HEK293 (cell line): ENCODE results near the gene ITGA2B.

ENCODE experiments used
- BCL11A ChIP-seq: fragments of 450-650 bp; formaldehyde crosslinking; IDR thresholded peaks from 2 replicates; pipeline ENCODE4 v1.5.1; 2016; ENCODE audit warnings: low read depth, missing biosample characterization, missing genetic modification characterization
- REST ChIP-seq: fragments of 450-650 bp; formaldehyde crosslinking; IDR thresholded peaks from 2 replicates; pipeline ENCODE4 v1.5.1; 2016; ENCODE audit warnings: missing biosample characterization, missing genetic modification characterization
- SP2 ChIP-seq: fragments of 450-650 bp; formaldehyde crosslinking; IDR thresholded peaks from 2 replicates; pipeline ENCODE4 v1.5.1; 2016; ENCODE audit warnings: missing biosample characterization, missing genetic modification characterization
- YY1 ChIP-seq: fragments of 450-650 bp; formaldehyde crosslinking; IDR thresholded peaks from 2 replicates; pipeline ENCODE4 v1.5.1; 2018; ENCODE audit warnings: missing biosample characterization, missing genetic modification characterization
- ZBTB20 ChIP-seq: fragments of 450-650 bp; formaldehyde crosslinking; IDR thresholded peaks from 2 replicates; pipeline ENCODE4 v1.5.1; 2016; ENCODE audit warnings: missing biosample characterization, missing genetic modification characterization
- ZNF274 ChIP-seq, 2 experiments: fragments of 200-500 bp in 1 of 2; fragments of 450-650 bp in 1 of 2; sonication (Bioruptor generic) in 1 of 2; formaldehyde crosslinking in 1 of 2; IDR thresholded peaks; 2 replicates each; pipeline versions ENCODE4 v1.5.1 to v1.6.1; 2014 to 2016; ENCODE audit warnings: borderline replicate concordance in 1 of 2, inconsistent platforms in 1 of 2, low read length in 1 of 2, missing biosample characterization in 1 of 2, missing genetic modification characterization in 1 of 2
- ZNF302 ChIP-seq: fragments of 450-650 bp; formaldehyde crosslinking; IDR thresholded peaks from 2 replicates; pipeline ENCODE4 v1.5.1; 2016; ENCODE audit warnings: missing biosample characterization, missing genetic modification characterization, low read depth
- ZNF311 ChIP-seq: fragments of 450-650 bp; formaldehyde crosslinking; IDR thresholded peaks from 2 replicates; pipeline ENCODE4 v1.5.1; 2017; ENCODE audit warnings: missing biosample characterization, missing genetic modification characterization, borderline replicate concordance
- ZNF704 ChIP-seq: fragments of 450-650 bp; formaldehyde crosslinking; IDR thresholded peaks from 2 replicates; pipeline ENCODE4 v1.5.1; 2016; ENCODE audit warnings: missing biosample characterization, missing genetic modification characterization
- TF ChIP-seq, protein P1 (sequence below): fragments of 450-650 bp; formaldehyde crosslinking; IDR thresholded peaks from 2 replicates; pipeline ENCODE4 v1.5.1; 2016; ENCODE audit warnings: missing biosample characterization, missing genetic modification characterization
- TF ChIP-seq, protein P2 (sequence below): fragments of 450-650 bp; formaldehyde crosslinking; IDR thresholded peaks from 2 replicates; pipeline ENCODE4 v1.5.1; 2016; ENCODE audit warnings: missing biosample characterization, missing genetic modification characterization
- TF ChIP-seq, protein P3 (sequence below): fragments of 450-650 bp; formaldehyde crosslinking; IDR thresholded peaks from 2 replicates; pipeline ENCODE4 v1.5.1; 2017; ENCODE audit warnings: missing biosample characterization, missing genetic modification characterization

DNA sequence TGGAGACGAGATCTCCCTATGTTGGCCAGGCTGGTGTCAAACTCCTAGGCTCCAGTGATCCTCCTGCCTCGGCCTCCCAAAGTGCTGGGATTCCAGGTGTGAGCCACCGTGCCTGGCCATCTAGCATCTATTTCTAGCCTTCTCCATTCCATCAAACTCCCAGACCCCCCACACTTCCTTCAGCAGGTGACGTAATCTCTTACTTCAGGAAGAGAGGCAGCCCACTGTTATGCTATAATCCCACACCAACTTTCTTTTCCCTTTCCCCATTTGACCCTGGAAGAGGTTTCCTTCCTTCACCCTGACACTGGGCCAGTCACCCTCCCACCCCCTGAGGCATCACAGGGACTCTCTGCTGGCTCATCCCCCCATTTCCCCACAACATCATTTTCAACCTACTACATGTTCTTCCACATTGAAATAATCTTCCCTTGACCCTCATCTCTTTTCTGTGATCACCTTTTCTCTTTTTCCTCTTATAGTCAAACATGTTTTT is 7.6 kb downstream of the ITGA2B start:
- TF ChIP-seq ZNF311 (tag by site-specific recombination) (no peak), ZNF302 (tag by site-specific recombination) (no peak), ZBTB20 (no peak), ZNF274 (IDR thresholded peaks at IDR 0.05; ENCODE audit: low read length) (no peak), ZNF274 (tag by site-specific recombination; IDR thresholded peaks at IDR 0.05; ENCODE audit: borderline replicate concordance) (no peak), ZNF704 (tag by site-specific recombination) (no peak), SP2 (tag by site-specific recombination) (no peak), YY1 (tag by site-specific recombination) (no peak), BCL11A (no peak), REST (tag by site-specific recombination) (no peak)
- TF ChIP-seq, protein P1, sequence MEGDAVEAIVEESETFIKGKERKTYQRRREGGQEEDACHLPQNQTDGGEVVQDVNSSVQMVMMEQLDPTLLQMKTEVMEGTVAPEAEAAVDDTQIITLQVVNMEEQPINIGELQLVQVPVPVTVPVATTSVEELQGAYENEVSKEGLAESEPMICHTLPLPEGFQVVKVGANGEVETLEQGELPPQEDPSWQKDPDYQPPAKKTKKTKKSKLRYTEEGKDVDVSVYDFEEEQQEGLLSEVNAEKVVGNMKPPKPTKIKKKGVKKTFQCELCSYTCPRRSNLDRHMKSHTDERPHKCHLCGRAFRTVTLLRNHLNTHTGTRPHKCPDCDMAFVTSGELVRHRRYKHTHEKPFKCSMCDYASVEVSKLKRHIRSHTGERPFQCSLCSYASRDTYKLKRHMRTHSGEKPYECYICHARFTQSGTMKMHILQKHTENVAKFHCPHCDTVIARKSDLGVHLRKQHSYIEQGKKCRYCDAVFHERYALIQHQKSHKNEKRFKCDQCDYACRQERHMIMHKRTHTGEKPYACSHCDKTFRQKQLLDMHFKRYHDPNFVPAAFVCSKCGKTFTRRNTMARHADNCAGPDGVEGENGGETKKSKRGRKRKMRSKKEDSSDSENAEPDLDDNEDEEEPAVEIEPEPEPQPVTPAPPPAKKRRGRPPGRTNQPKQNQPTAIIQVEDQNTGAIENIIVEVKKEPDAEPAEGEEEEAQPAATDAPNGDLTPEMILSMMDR (tag by site-specific recombination) = no peak
- TF ChIP-seq, protein P2, sequence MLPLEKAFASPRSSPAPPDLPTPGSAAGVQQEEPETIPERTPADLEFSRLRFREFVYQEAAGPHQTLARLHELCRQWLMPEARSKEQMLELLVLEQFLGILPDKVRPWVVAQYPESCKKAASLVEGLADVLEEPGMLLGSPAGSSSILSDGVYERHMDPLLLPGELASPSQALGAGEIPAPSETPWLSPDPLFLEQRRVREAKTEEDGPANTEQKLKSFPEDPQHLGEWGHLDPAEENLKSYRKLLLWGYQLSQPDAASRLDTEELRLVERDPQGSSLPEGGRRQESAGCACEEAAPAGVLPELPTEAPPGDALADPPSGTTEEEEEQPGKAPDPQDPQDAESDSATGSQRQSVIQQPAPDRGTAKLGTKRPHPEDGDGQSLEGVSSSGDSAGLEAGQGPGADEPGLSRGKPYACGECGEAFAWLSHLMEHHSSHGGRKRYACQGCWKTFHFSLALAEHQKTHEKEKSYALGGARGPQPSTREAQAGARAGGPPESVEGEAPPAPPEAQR (tag by site-specific recombination) = no peak
- TF ChIP-seq, protein P3, sequence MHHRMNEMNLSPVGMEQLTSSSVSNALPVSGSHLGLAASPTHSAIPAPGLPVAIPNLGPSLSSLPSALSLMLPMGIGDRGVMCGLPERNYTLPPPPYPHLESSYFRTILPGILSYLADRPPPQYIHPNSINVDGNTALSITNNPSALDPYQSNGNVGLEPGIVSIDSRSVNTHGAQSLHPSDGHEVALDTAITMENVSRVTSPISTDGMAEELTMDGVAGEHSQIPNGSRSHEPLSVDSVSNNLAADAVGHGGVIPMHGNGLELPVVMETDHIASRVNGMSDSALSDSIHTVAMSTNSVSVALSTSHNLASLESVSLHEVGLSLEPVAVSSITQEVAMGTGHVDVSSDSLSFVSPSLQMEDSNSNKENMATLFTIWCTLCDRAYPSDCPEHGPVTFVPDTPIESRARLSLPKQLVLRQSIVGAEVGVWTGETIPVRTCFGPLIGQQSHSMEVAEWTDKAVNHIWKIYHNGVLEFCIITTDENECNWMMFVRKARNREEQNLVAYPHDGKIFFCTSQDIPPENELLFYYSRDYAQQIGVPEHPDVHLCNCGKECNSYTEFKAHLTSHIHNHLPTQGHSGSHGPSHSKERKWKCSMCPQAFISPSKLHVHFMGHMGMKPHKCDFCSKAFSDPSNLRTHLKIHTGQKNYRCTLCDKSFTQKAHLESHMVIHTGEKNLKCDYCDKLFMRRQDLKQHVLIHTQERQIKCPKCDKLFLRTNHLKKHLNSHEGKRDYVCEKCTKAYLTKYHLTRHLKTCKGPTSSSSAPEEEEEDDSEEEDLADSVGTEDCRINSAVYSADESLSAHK (tag by site-specific recombination) = no peak
